ENCODE data around the gene OVCH1.
"Not testable (repeated sequence)": the region's sequence is repeated elsewhere in the genome, so short reads cannot be mapped to it uniquely, and the experiment has no call there.

OVCH1 gene

GRCh38 chr12:29505122-29505521 is 7.6 kb upstream of the OVCH1 start:
- DNase-seq (ENCODE audit: low read depth in 2 of 2): no peak

GRCh38 chr12:29503283-29503682 is 5.8 kb upstream of the OVCH1 start:
- DNase-seq (ENCODE audit: low read depth in 2 of 2): no peak

GRCh38 chr12:29499235-29499634 is 1.7 kb upstream of the OVCH1 start:
- DNase-seq (ENCODE audit: low read depth in 2 of 2): no peak

GRCh38 chr12:29492891-29493290 is 4.6 kb downstream of the OVCH1 start:
- no peak for DNase-seq (ENCODE audit: low read depth in 2 of 2)

GRCh38 chr12:29486972-29487371 is 10.5 kb downstream of the OVCH1 start:
- no peak for DNase-seq (ENCODE audit: low read depth in 2 of 2)

- no peak for DNase-seq (ENCODE audit: low read depth in 2 of 2)
These were observed 34.3 kb downstream of the OVCH1 start for GRCh38 chr12:29463198-29463597.

- no peak for DNase-seq (ENCODE audit: low read depth in 2 of 2)
These were observed 37.4 kb downstream of the OVCH1 start for GRCh38 chr12:29460082-29460481.

- no peak for DNase-seq (ENCODE audit: low read depth in 2 of 2)
These were observed 42.4 kb downstream of the OVCH1 start for GRCh38 chr12:29455087-29455486.

- no peak for DNase-seq (ENCODE audit: low read depth in 2 of 2)
These were observed 45.6 kb downstream of the OVCH1 start for GRCh38 chr12:29451888-29452287.

GRCh38 chr12:29448157-29448556 is 49.3 kb downstream of the OVCH1 start:
- DNase-seq (ENCODE audit: low read depth in 2 of 2): no peak

- DNase-seq (ENCODE audit: low read depth in 2 of 2): no peak
These were observed 50.1 kb downstream of the OVCH1 start for GRCh38 chr12:29447285-29447975.

- DNase-seq (ENCODE audit: low read depth in 2 of 2): no peak
These were observed 58.0 kb downstream of the OVCH1 start for GRCh38 chr12:29439506-29439905.

- DNase-seq (ENCODE audit: low read depth in 2 of 2): no peak
These were observed 58.6 kb downstream of the OVCH1 start for GRCh38 chr12:29438752-29439408.

- no peak for DNase-seq (ENCODE audit: low read depth in 2 of 2)
These were observed 59.9 kb downstream of the OVCH1 start for GRCh38 chr12:29437575-29437974.

- DNase-seq (ENCODE audit: low read depth in 2 of 2): not testable (repeated sequence)
These were observed 60.7 kb downstream of the OVCH1 start for GRCh38 chr12:29436815-29437214.

- no peak for DNase-seq (ENCODE audit: low read depth in 2 of 2)
These were observed 66.0 kb downstream of the OVCH1 start for GRCh38 chr12:29431513-29431912.

- no peak for DNase-seq (ENCODE audit: low read depth in 2 of 2)
These were observed 66.8 kb downstream of the OVCH1 start for GRCh38 chr12:29430716-29431044.

- no peak for DNase-seq (ENCODE audit: low read depth in 2 of 2)
These were observed 67.3 kb downstream of the OVCH1 start for GRCh38 chr12:29429999-29430715.

GRCh38 chr12:29428633-29429032 is 68.9 kb downstream of the OVCH1 start:
- no peak for DNase-seq (ENCODE audit: low read depth in 2 of 2)

GRCh38 chr12:29427964-29428363 is 69.5 kb downstream of the OVCH1 start:
- no peak for DNase-seq (ENCODE audit: low read depth in 2 of 2)

- DNase-seq (ENCODE audit: low read depth in 2 of 2): no peak
These were observed 71.0 kb downstream of the OVCH1 start for GRCh38 chr12:29426498-29426897.

- DNase-seq (ENCODE audit: low read depth in 2 of 2): no peak
These were observed 71.8 kb downstream of the OVCH1 start for GRCh38 chr12:29425722-29426121.

GRCh38 chr12:29416748-29417147 is 80.7 kb downstream of the OVCH1 start:
- no peak for DNase-seq (ENCODE audit: low read depth in 2 of 2)

Data from stimulated activated CD4-positive, alpha-beta T cell treated with anti-CD3 and anti-CD28 coated beads, Interleukin-12 subunit alpha, Interleukin-12 subunit beta, amount 100 ng/mL, for 24 hours (primary cell).